Right lung (tissue), 5 donors: ENCODE results near the gene CNTFR. TPM values are rescaled to one million over a fixed set of nuclear protein-coding genes. Genes with fewer than 3 reads are reported as not detected.

Source experiments
- DNase-seq, 2 donors: peaks; one replicate each; pipeline ENCODE4 v3.0.0-alpha.2; 2013
- polyA plus RNA-seq, 5 donors: library from polyadenylated mRNA; unstranded; fragments of 120-200 nt; gene quantifications; one replicate each; pipeline versions ENCODE4 v1.2.1 to v1.2.3, GENCODE V29; 2013; ENCODE audit warnings: inconsistent platforms in 1 of 5, low replicate concordance in 1 of 5; ENCODE audit not compliant: insufficient read length in 5 of 5, insufficient read depth in 1 of 5

Gene CNTFR
- polyA plus RNA-seq, 5 donors, result 24.2 to 42.1 (median 32.7) TPM

GRCh38 chr9:34557426-34558321 lies 31.9 kb downstream of the CNTFR start:
- no peak for DNase-seq

GRCh38 chr9:34556949-34557348 lies 32.6 kb downstream of the CNTFR start:
- no peak for DNase-seq

GRCh38 chr9:34555936-34556525 lies 33.5 kb downstream of the CNTFR start:
- DNase-seq, result no peak

GRCh38 chr9:34555500-34555899 lies 34.0 kb downstream of the CNTFR start:
- no peak for DNase-seq

GRCh38 chr9:34555002-34555348 lies 34.5 kb downstream of the CNTFR start:
- no peak for DNase-seq

GRCh38 chr9:34554211-34555001 lies 35.1 kb downstream of the CNTFR start:
- DNase-seq, result no peak

- DNase-seq, result no peak
These were observed 36.0 kb downstream of the CNTFR start for GRCh38 chr9:34553511-34554021.

- DNase-seq, result no peak
These were observed 36.5 kb downstream of the CNTFR start for GRCh38 chr9:34552986-34553385.

GRCh38 chr9:34552606-34552981 lies 36.9 kb downstream of the CNTFR start:
- no peak for DNase-seq

- no peak for DNase-seq
These were observed 37.5 kb downstream of the CNTFR start for GRCh38 chr9:34551751-34552605.

- no peak for DNase-seq
These were observed 38.7 kb downstream of the CNTFR start for GRCh38 chr9:34550681-34551270.

- no peak for DNase-seq
These were observed 39.4 kb downstream of the CNTFR start for GRCh38 chr9:34550016-34550680.

GRCh38 chr9:34549407-34549732 lies 40.2 kb downstream of the CNTFR start:
- no peak for DNase-seq

GRCh38 chr9:34547960-34548611 lies 41.4 kb downstream of the CNTFR start:
- DNase-seq, result peak in 1 of 2 donors; percentile 74

GRCh38 chr9:34546834-34547827 lies 42.4 kb downstream of the CNTFR start:
- DNase-seq, result no peak

- DNase-seq, result no peak
These were observed 43.3 kb downstream of the CNTFR start for GRCh38 chr9:34546102-34546833.

GRCh38 chr9:34545497-34545896 lies 44.0 kb downstream of the CNTFR start:
- no peak for DNase-seq

- no peak for DNase-seq
These were observed 45.5 kb downstream of the CNTFR start for GRCh38 chr9:34544035-34544434.
